Measurements from ENCODE around the gene PTGES3. TPM values are rescaled to one million over a fixed set of nuclear protein-coding genes. Genes with fewer than 3 reads are reported as not detected.
A peak's percentile ranks its signal among the peaks of the same experiment; 100 is the strongest.

PTGES3 gene
- total RNA-seq, 4 donors from 2014 or later, result 101 to 132 (median 124) TPM

DNA sequence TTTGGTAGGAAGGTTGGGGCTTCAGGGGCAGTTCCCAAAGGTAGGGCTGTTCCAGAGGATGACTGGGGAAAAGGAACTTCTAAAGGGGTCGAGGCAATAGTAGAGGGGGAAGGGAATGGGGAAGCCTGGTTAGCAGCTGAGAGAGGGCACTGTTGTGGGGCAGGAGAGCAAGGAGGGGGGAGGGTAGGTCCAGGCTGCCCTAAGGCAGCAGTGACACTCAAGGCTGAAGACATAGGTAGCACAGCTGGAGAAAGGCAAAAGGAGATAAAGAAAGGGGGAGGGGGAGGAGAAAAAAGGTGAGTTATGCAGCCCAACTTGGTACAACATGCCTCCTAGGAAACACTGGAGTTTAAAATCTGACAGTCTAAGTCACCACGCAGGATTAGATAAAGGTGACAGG, 33.1 kb upstream of the PTGES3 start:
- H3K4me1 ChIP-seq, result peaks cover 59 to 73% of the 10 kb centered on the region in 2 donors
- peak overlapping the region in 1 of 3 donors; percentile 97 for H3K27ac ChIP-seq
- H3K36me3 ChIP-seq, result peaks cover 2 to 11% of the 10 kb centered on the region in 2 donors
- no peak for DNase-seq
- no peaks in the 10 kb centered on the region for H3K9me3 ChIP-seq
- 64 to 80% methylated on average over 2 of the region's 2 CpGs for WGBS, 2 donors
- no peaks in the 10 kb centered on the region for H3K27me3 ChIP-seq
- intact Hi-C loops (cut with DNase I), result loop anchor here (5.0 to 10.0 kb wide), 2 partner anchors 34 to 76 kb away; partner anchors contain the start of genes ATP5F1B and PTGES3
- no peak for TF ChIP-seq POLR2A (IDR thresholded peaks at IDR 0.05)
- TF ChIP-seq, protein P1, sequence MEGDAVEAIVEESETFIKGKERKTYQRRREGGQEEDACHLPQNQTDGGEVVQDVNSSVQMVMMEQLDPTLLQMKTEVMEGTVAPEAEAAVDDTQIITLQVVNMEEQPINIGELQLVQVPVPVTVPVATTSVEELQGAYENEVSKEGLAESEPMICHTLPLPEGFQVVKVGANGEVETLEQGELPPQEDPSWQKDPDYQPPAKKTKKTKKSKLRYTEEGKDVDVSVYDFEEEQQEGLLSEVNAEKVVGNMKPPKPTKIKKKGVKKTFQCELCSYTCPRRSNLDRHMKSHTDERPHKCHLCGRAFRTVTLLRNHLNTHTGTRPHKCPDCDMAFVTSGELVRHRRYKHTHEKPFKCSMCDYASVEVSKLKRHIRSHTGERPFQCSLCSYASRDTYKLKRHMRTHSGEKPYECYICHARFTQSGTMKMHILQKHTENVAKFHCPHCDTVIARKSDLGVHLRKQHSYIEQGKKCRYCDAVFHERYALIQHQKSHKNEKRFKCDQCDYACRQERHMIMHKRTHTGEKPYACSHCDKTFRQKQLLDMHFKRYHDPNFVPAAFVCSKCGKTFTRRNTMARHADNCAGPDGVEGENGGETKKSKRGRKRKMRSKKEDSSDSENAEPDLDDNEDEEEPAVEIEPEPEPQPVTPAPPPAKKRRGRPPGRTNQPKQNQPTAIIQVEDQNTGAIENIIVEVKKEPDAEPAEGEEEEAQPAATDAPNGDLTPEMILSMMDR (IDR thresholded peaks at IDR 0.05), result no peak
- no peak overlapping the region for H3K4me3 ChIP-seq (replicated peaks in 1 of 3)

- peak overlapping the region in 1 of 3 donors; percentile 97 for H3K27ac ChIP-seq
- H3K27me3 ChIP-seq, result no peaks in the 10 kb centered on the region
- no peak for DNase-seq
- intact Hi-C loops (cut with DNase I), result loop anchor here (5.0 to 10.0 kb wide), 2 partner anchors 33 to 76 kb away; partner anchors contain the start of genes ATP5F1B and PTGES3
- H3K4me1 ChIP-seq, result peaks cover 56 to 75% of the 10 kb centered on the region in 2 donors
- TF ChIP-seq, protein P1 (IDR thresholded peaks at IDR 0.05), result no peak
- TF ChIP-seq POLR2A (IDR thresholded peaks at IDR 0.05), result no peak
- peaks cover 7 to 13% of the 10 kb centered on the region in 2 donors for H3K36me3 ChIP-seq
- H3K4me3 ChIP-seq (replicated peaks in 1 of 3), result no peak overlapping the region
- no peaks in the 10 kb centered on the region for H3K9me3 ChIP-seq
- WGBS, 2 donors, result 88 to 94% methylated on average over 1 of the region's 1 CpG
Measured at GRCh38 chr12:56720731-56721151, 32.7 kb upstream of the PTGES3 start.

DNA sequence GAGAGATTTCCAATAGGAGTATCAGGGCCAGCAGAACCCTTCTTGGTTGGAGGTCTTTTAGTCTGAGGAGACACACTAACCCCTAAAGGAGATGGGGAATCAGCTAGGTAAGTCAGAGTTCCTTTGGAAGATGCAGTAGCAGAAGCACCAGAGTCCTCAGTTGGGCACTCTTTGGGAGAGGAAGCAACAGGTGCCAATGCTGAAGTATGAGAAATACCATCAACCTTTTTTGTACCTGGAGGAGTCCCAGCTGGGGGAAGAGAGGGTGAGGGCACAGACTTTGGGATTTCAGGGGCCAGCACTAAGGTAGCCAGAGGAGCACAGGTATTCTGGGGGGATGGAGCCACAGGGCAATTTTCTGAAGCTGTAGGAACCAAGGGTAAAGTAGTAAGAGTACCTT, 31.0 kb upstream of the PTGES3 start:
- peaks cover 17 to 20% of the 10 kb centered on the region in 2 donors for H3K36me3 ChIP-seq
- no peak overlapping the region for H3K4me3 ChIP-seq (replicated peaks in 1 of 3)
- DNase-seq, result no peak
- TF ChIP-seq, protein P1 (IDR thresholded peaks at IDR 0.05), result no peak
- no peak for TF ChIP-seq POLR2A (IDR thresholded peaks at IDR 0.05)
- no peaks in the 10 kb centered on the region for H3K27me3 ChIP-seq
- no peak overlapping the region for H3K27ac ChIP-seq
- intact Hi-C loops (cut with DNase I), result no loop called here
- peaks cover 54 to 75% of the 10 kb centered on the region in 2 donors for H3K4me1 ChIP-seq
- no peaks in the 10 kb centered on the region for H3K9me3 ChIP-seq

GRCh38 chr12:56718636-56719035, 30.6 kb upstream of the PTGES3 start:
- H3K4me3 ChIP-seq (replicated peaks in 1 of 3), result no peak overlapping the region
- no peak overlapping the region for H3K27ac ChIP-seq
- no peak for TF ChIP-seq POLR2A (IDR thresholded peaks at IDR 0.05)
- TF ChIP-seq, protein P1 (IDR thresholded peaks at IDR 0.05), result no peak
- H3K27me3 ChIP-seq, result no peaks in the 10 kb centered on the region
- no peak for DNase-seq
- WGBS, 2 donors, result 65% methylated on average over 4 of the region's 4 CpGs
- H3K4me1 ChIP-seq, result peaks cover 51 to 71% of the 10 kb centered on the region in 2 donors
- intact Hi-C loops (cut with DNase I), result no loop called here
- H3K9me3 ChIP-seq, result no peaks in the 10 kb centered on the region
- peaks cover 21 to 24% of the 10 kb centered on the region in 2 donors for H3K36me3 ChIP-seq

GRCh38 chr12:56718149-56718548, 30.1 kb upstream of the PTGES3 start:
- 83 to 100% methylated on average over 1 of the region's 1 CpG for WGBS, 2 donors
- no peaks in the 10 kb centered on the region for H3K27me3 ChIP-seq
- no peak for DNase-seq
- peaks cover 26 to 29% of the 10 kb centered on the region in 2 donors for H3K36me3 ChIP-seq
- H3K9me3 ChIP-seq, result no peaks in the 10 kb centered on the region
- intact Hi-C loops (cut with DNase I), result no loop called here
- no peak for TF ChIP-seq POLR2A (IDR thresholded peaks at IDR 0.05)
- TF ChIP-seq, protein P1 (IDR thresholded peaks at IDR 0.05), result no peak
- no peak overlapping the region for H3K27ac ChIP-seq
- H3K4me1 ChIP-seq, result peaks cover 46 to 66% of the 10 kb centered on the region in 2 donors
- H3K4me3 ChIP-seq (replicated peaks in 1 of 3), result no peak overlapping the region
